HepG2 (cell line): ENCODE results near the gene PEX14. TPM values are rescaled to one million over a fixed set of nuclear protein-coding genes. Genes with fewer than 3 reads are reported as not detected.

Source experiments
- HDAC1 ChIP-seq: sonication (generic); formaldehyde crosslinking; IDR thresholded peaks from 2 replicates; pipeline ENCODE4 v1.5.1; 2020; ENCODE audit warnings: mild to moderate bottlenecking, missing genetic modification reagents
- HOXA7 ChIP-seq: sonication (generic); formaldehyde crosslinking; IDR thresholded peaks from 2 replicates; pipeline ENCODE4 v1.8.1; 2022; ENCODE audit warnings: mild to moderate bottlenecking, missing genetic modification reagents, moderate library complexity
- LCORL ChIP-seq, 2 experiments: fragments of 450-650 bp in 1 of 2; sonication (generic) in 1 of 2; formaldehyde crosslinking in 1 of 2; IDR thresholded peaks; 2 replicates each; pipeline versions ENCODE4 v1.5.0 to v1.6.1; 2017 to 2020; ENCODE audit warnings: antibody characterized with exemption in 1 of 2, missing genetic modification reagents in 1 of 2
- PHF8 ChIP-seq: sonication (generic); formaldehyde crosslinking; IDR thresholded peaks from 2 replicates; pipeline ENCODE4 v1.5.0; 2020; ENCODE audit warnings: missing genetic modification reagents
- SUZ12 ChIP-seq: fragments of 150-350 bp; IDR thresholded peaks from 2 replicates; pipeline ENCODE4 v1.6.1; 2014; ENCODE audit warnings: low read depth, low read length
- ZNF607 ChIP-seq: sonication (generic); formaldehyde crosslinking; IDR thresholded peaks from 2 replicates; pipeline ENCODE4 v1.5.1; 2020; ENCODE audit warnings: missing genetic modification reagents, mild to moderate bottlenecking, borderline replicate concordance
- ZNF782 ChIP-seq: sonication (generic); formaldehyde crosslinking; IDR thresholded peaks from 2 replicates; pipeline ENCODE4 v1.4.0; 2020; ENCODE audit warnings: missing genetic modification reagents, mild to moderate bottlenecking, borderline replicate concordance
- polyA plus RNA-seq, 8 experiments: library from polyadenylated mRNA; depleted of rRNA in 3 of 8; stranded (reverse) in 7 of 8; unstranded in 1 of 8; fragments of >200 nt; fragmentation: Illumina TruSeq in 4 of 8; extraction: Trizol in 4 of 8; gene quantifications; 2 replicates each; pipeline versions ENCODE4 v1.2.1 to v1.2.3, GENCODE V29; 2011 to 2016; ENCODE audit warnings: low read depth in 4 of 8, missing spikeins in 1 of 8, mixed read lengths in 1 of 8; ENCODE audit not compliant: insufficient read depth in 1 of 8
- total RNA-seq, 5 experiments: library from RNA; depleted of rRNA; stranded (reverse); fragments of >200 nt; fragmentation: Illumina TruSeq; extraction: Trizol; gene quantifications; 2 replicates each; pipeline ENCODE4 v1.2.3, GENCODE V29; 2016; ENCODE audit warnings: low read depth in 1 of 5
- TF ChIP-seq, protein P1 (sequence below): sonication (generic); formaldehyde crosslinking; IDR thresholded peaks from 2 replicates; pipeline ENCODE4 v1.8.1; 2023; ENCODE audit warnings: mild to moderate bottlenecking, moderate library complexity, missing genetic modification reagents
- TF ChIP-seq, protein P2 (sequence below): sonication (generic); formaldehyde crosslinking; IDR thresholded peaks from 2 replicates; pipeline ENCODE4 v1.4.0; 2020; ENCODE audit warnings: mild to moderate bottlenecking, missing genetic modification reagents
- TF ChIP-seq, protein P3 (sequence below): sonication (generic); IDR thresholded peaks from 2 replicates; pipeline ENCODE4 v1.6.1; 2016; ENCODE audit warnings: low read depth, borderline replicate concordance
- TF ChIP-seq, protein P4 (sequence below): sonication (generic); formaldehyde crosslinking; IDR thresholded peaks from 2 replicates; pipeline ENCODE4 v1.4.0; 2020; ENCODE audit warnings: missing genetic modification reagents
- TF ChIP-seq, protein P5 (sequence below): sonication (generic); formaldehyde crosslinking; IDR thresholded peaks from 2 replicates; pipeline ENCODE4 v1.5.1; 2020; ENCODE audit warnings: missing genetic modification reagents, mild to moderate bottlenecking, borderline replicate concordance

PEX14 gene
- total and polyA plus RNA-seq, 2 of the 13 experiments (the other 11 are each of a cell fraction or from before 2014, with no cell fraction given), result 6.5 to 9.9 TPM

DNA sequence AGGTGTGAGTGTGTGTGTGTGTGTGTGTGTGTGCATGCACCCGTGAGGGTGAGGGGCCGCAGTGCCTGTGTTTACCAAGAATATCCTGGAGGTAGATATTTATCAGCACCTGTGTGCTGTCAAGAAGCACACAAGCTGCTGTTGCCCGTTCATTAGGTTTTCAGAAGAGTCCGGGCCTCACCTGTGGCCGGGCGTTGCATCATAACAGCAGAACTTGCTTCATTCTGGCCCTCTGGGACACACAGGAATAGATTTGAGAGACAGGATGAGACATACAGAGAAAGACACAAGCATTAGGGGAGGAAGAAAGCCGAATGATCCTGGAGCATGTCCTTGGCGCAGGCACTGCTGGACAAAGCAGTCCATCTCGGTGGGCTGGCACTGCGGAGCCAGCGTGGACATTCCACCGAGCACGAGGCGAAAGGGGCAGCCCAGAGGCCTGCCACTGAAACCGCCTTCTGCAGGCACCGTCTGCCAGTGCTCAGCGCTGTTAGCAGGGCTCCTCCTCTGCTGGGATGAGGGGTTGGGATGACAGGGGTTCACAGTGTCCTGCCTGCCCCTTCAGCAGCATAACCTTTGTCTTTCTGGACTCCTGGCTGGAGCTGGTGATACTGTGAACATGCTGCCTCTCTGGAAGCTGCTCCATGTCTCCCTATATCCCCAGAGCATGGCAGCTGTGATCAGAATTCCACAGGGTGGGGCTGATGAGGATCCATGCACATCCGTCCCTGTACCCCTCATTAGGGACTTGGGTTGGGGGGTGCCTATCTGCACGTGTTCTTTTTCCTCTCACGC, 81.1 kb downstream of the PEX14 start (continued):
- TF ChIP-seq, protein P1, sequence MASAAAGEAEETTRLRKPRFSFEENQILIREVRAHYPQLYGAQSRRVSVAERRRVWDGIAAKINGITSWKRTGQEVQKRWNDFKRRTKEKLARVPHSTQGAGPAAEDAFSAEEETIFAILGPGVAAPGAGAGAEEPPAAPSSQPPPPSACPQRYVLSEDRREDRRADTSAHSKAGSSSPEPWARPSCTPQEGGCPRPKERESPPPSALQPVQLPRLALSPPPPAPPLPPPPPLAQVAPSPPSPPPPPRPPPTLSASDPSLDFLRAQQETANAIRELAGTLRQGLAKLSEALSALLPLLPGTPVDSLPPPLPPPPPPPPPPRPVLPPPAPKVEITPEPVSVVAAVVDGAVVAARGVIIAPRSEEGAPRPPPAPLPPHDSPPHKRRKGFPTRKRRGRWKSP (CRISPR knock-in tag), result no peak
- TF ChIP-seq HDAC1 (CRISPR knock-in tag), result no peak
- TF ChIP-seq, protein P2, sequence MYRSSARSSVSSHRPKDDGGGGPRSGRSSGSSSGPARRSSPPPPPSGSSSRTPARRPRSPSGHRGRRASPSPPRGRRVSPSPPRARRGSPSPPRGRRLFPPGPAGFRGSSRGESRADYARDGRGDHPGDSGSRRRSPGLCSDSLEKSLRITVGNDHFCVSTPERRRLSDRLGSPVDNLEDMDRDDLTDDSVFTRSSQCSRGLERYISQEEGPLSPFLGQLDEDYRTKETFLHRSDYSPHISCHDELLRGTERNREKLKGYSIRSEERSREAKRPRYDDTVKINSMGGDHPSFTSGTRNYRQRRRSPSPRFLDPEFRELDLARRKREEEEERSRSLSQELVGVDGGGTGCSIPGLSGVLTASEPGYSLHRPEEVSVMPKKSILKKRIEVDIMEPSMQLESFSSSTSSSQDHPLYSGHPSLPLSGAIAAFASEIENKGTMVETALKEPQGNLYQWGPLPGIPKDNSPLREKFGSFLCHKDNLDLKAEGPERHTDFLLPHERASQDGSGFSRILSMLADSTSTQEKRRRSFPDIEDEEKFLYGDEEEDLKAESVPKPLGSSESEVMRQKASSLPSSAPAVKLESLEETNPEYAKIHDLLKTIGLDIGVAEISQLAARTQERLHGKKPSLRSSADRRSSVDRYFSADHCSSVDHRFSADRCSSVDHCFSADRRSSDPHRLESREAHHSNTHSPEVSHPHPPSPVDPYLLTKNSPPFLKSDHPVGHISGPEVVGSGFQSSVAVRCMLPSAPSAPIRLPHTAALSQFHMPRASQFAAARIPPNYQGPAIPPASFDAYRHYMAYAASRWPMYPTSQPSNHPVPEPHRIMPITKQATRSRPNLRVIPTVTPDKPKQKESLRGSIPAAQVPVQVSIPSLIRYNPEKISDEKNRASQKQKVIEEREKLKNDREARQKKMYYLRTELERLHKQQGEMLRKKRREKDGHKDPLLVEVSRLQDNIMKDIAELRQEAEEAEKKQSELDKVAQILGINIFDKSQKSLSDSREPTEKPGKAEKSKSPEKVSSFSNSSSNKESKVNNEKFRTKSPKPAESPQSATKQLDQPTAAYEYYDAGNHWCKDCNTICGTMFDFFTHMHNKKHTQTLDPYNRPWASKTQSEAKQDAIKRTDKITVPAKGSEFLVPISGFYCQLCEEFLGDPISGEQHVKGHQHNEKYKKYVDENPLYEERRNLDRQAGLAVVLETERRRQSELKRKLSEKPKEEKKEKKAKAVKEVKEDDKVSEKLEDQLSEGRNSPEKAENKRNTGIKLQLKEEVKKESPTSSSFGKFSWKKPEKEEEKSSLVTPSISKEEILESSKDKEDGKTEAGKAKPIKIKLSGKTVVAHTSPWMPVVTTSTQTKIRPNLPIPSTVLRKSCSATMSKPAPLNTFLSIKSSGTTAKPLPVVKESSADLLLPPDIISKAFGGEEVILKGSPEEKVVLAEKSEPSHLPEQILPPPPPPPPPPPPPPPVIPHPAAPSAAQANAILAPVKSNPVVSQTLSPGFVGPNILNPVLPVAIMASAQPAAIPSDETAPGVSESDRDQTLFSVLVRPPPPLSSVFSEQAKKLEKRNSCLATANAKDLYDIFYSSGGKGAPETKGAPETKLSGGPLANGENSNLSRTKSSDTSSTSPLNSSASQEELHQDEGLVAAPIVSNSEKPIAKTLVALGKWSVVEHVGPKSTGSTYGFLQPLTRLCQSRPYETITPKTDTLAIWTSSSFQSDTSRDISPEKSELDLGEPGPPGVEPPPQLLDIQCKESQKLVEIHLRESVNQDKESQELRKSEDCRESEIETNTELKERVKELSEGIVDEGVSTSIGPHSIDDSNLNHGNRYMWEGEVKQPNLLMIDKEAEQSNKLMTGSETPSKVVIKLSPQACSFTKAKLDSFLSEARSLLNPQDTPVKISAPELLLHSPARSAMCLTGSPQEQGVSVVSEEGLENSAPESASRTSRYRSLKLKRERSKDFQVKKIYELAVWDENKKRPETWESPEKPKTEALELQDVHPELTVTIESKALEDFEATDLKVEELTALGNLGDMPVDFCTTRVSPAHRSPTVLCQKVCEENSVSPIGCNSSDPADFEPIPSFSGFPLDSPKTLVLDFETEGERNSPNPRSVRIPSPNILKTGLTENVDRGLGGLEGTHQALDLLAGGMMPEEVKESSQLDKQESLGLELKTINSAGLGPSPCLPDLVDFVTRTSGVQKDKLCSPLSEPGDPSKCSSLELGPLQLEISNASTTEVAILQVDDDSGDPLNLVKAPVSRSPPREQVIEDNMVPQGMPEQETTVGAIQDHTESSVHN (CRISPR knock-in tag), result no peak
- no peak for TF ChIP-seq SUZ12
- no peak for TF ChIP-seq HOXA7 (CRISPR knock-in tag)
- TF ChIP-seq LCORL (IDR thresholded peaks at IDR 0.05), result no peak
- TF ChIP-seq LCORL (CRISPR knock-in tag; IDR thresholded peaks at IDR 0.05), result peak; percentile 55; the same call in 1 of the 2 replicates
- TF ChIP-seq, protein P3, sequence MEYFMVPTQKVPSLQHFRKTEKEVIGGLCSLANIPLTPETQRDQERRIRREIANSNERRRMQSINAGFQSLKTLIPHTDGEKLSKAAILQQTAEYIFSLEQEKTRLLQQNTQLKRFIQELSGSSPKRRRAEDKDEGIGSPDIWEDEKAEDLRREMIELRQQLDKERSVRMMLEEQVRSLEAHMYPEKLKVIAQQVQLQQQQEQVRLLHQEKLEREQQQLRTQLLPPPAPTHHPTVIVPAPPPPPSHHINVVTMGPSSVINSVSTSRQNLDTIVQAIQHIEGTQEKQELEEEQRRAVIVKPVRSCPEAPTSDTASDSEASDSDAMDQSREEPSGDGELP, result peak; percentile 26; the same call in 1 of the 2 replicates
- 0 out of 2 replicates have a peak, but pooled peaks have one; percentile 19 for TF ChIP-seq PHF8 (CRISPR knock-in tag)
- TF ChIP-seq, protein P4, sequence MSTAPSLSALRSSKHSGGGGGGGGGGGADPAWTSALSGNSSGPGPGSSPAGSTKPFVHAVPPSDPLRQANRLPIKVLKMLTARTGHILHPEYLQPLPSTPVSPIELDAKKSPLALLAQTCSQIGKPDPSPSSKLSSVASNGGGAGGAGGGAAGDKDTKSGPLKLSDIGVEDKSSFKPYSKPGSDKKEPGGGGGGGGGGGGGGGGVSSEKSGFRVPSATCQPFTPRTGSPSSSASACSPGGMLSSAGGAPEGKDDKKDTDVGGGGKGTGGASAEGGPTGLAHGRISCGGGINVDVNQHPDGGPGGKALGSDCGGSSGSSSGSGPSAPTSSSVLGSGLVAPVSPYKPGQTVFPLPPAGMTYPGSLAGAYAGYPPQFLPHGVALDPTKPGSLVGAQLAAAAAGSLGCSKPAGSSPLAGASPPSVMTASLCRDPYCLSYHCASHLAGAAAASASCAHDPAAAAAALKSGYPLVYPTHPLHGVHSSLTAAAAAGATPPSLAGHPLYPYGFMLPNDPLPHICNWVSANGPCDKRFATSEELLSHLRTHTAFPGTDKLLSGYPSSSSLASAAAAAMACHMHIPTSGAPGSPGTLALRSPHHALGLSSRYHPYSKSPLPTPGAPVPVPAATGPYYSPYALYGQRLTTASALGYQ (CRISPR knock-in tag), result no peak
- TF ChIP-seq, protein P5, sequence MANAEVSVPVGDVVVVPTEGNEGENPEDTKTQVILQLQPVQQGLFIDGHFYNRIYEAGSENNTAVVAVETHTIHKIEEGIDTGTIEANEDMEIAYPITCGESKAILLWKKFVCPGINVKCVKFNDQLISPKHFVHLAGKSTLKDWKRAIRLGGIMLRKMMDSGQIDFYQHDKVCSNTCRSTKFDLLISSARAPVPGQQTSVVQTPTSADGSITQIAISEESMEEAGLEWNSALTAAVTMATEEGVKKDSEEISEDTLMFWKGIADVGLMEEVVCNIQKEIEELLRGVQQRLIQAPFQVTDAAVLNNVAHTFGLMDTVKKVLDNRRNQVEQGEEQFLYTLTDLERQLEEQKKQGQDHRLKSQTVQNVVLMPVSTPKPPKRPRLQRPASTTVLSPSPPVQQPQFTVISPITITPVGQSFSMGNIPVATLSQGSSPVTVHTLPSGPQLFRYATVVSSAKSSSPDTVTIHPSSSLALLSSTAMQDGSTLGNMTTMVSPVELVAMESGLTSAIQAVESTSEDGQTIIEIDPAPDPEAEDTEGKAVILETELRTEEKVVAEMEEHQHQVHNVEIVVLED (CRISPR knock-in tag), result no peak
- no peak for TF ChIP-seq ZNF607 (CRISPR knock-in tag)
- TF ChIP-seq ZNF782 (CRISPR knock-in tag), result no peak
